Gastrocnemius medialis (tissue), 4 donors: ENCODE data around the gene NRG3. TPM values are rescaled to one million over a fixed set of nuclear protein-coding genes. Genes with fewer than 3 reads are reported as not detected.

Experiments
- ATAC-seq, 2 donors: fragments of 150-250 bp; one replicate each; pipeline ENCODE4 v1.9.1; 2016
- DNase-seq, 2 donors: peaks; one replicate each; pipeline ENCODE4 v3.0.0-alpha.2; 2019
- H3K27ac ChIP-seq, 4 donors: fragments of 200-600 bp; sonication (generic); 1 replicate in 1 of 4; 2 replicates in 3 of 4; pipeline ENCODE4 v1.5.1; 2016 to 2018; ENCODE audit warnings: mild to moderate bottlenecking in 2 of 4, moderate library complexity in 1 of 4
- H3K27me3 ChIP-seq, 3 donors: fragments of 200-600 bp; sonication (generic) in 2 of 3; 1 replicate in 1 of 3; 2 replicates in 2 of 3; pipeline versions ENCODE4 v1.5.1 to v1.6.0; 2016 to 2019; ENCODE audit warnings: mild to moderate bottlenecking in 1 of 3, moderate library complexity in 1 of 3
- H3K36me3 ChIP-seq, 2 donors: fragments of 200-600 bp; sonication (generic) in 1 of 2; one replicate each; pipeline ENCODE4 v1.5.1; 2017 to 2018
- H3K4me1 ChIP-seq, 2 donors: fragments of 200-600 bp; sonication (generic) in 1 of 2; one replicate each; pipeline ENCODE4 v1.5.1; 2016 to 2017; ENCODE audit warnings: mild to moderate bottlenecking in 2 of 2
- H3K4me3 ChIP-seq, 4 donors: fragments of 200-600 bp; sonication (generic) in 3 of 4; 1 replicate in 1 of 4; 2 replicates in 3 of 4; pipeline ENCODE4 v1.5.1; 2016 to 2019; ENCODE audit warnings: mild to moderate bottlenecking in 2 of 4
- H3K9me3 ChIP-seq, 3 donors: fragments of 200-600 bp; sonication (generic) in 2 of 3; 1 replicate in 1 of 3; 2 replicates in 2 of 3; pipeline ENCODE4 v1.5.1; 2016 to 2019
- POLR2A ChIP-seq, 2 donors: fragments of 450-650 bp; IDR thresholded peaks; one replicate each; pipeline ENCODE4 v1.6.1; 2017; ENCODE audit warnings: antibody characterized with exemption in 2 of 2, mild to moderate bottlenecking in 2 of 2, moderate library complexity in 2 of 2
- in situ Hi-C, 4 donors: fragments of 200-750 bp; cut with MboI; loops; one replicate each; pipeline versions ENCODE4 v1.15.0 to v1.8.0; 2017; ENCODE audit warnings: low sequenced_read_pairs in 4 of 4
- intact Hi-C: fragments of 100-400 bp; cut with DNase I; formaldehyde crosslinking; loops from one replicate; pipeline ENCODE4 v1.15.1; 2023; ENCODE audit warnings: low total_unique reads
- total RNA-seq, 4 donors: library from RNA; depleted of rRNA; stranded (reverse); fragments of >200 nt; gene quantifications; one replicate each; pipeline versions ENCODE4 v1.1.0 to v1.2.3, GENCODE V29; 2016
- TF ChIP-seq, protein P1 (sequence below), 5 experiments: fragments of 450-650 bp in 3 of 5; fragments of 200-600 bp in 2 of 5; sonication (generic) in 2 of 5; IDR thresholded peaks in 4 of 5; conservative IDR thresholded peaks in 1 of 5; 1 replicate in 4 of 5; 2 replicates in 1 of 5; pipeline ENCODE4 v1.5.1; 2016 to 2019; ENCODE audit warnings: antibody characterized with exemption in 5 of 5, mild to moderate bottlenecking in 3 of 5, moderate library complexity in 3 of 5

NRG3 gene
- total RNA-seq, 4 donors from 2014 or later = not detected

DNA sequence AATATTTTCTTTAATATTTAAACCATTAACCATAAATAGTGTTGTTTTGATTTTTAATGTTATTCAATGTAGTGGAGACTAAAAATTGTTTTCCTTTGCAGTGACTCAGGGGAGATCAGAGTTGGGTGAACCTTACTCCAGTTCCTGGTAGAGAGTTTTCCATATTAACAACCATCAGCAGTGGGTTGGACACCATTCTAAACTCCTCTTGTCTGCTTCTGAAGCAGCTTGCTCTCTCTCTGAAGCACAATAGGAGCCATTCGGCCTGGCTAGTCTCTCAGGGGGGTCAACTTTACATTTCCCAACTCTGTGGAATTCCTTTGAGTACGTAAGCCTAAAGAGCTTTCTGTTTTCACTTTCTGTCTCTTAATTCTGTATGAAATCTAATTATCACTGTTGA, 9.4 kb upstream of the NRG3 start:
- ATAC-seq = no peak
- TF ChIP-seq, protein P1, sequence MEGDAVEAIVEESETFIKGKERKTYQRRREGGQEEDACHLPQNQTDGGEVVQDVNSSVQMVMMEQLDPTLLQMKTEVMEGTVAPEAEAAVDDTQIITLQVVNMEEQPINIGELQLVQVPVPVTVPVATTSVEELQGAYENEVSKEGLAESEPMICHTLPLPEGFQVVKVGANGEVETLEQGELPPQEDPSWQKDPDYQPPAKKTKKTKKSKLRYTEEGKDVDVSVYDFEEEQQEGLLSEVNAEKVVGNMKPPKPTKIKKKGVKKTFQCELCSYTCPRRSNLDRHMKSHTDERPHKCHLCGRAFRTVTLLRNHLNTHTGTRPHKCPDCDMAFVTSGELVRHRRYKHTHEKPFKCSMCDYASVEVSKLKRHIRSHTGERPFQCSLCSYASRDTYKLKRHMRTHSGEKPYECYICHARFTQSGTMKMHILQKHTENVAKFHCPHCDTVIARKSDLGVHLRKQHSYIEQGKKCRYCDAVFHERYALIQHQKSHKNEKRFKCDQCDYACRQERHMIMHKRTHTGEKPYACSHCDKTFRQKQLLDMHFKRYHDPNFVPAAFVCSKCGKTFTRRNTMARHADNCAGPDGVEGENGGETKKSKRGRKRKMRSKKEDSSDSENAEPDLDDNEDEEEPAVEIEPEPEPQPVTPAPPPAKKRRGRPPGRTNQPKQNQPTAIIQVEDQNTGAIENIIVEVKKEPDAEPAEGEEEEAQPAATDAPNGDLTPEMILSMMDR (IDR thresholded peaks at IDR 0.05 in 4 of 5, conservative IDR thresholded peaks at IDR 0.05 in 1 of 5) = no peak
- TF ChIP-seq POLR2A (IDR thresholded peaks at IDR 0.05) = no peak
- intact Hi-C loops (no loop called here), in situ Hi-C loops (no loop called here)
- H3K27me3 ChIP-seq = no peaks in the 10 kb centered on the region
- no peak for DNase-seq
- no peaks in the 10 kb centered on the region for H3K4me1 ChIP-seq
- no peaks in the 10 kb centered on the region for H3K36me3 ChIP-seq
- no peak overlapping the region for H3K27ac ChIP-seq
- H3K4me3 ChIP-seq = no peak overlapping the region
- H3K9me3 ChIP-seq = no peaks in the 10 kb centered on the region

DNA sequence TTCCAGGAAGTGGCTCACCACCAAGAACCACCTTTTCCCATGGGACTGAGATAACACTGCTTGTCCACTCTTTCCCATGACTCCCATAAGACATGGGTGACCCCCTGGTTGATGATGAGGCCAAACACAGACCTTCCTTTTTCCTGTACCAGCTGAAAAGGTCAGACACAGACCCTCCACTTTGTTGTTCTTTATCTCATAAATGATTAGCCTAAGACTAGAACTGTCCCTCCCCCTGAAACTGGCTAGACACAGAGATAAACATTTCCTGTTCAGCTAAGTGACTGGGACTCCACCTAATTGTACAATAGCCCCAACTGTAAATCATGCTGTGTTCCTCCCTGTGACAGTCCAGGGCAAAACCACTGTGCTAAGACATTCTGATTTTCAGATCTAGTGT, 8.2 kb upstream of the NRG3 start:
- no peak overlapping the region for H3K4me3 ChIP-seq
- ATAC-seq = no peak
- DNase-seq = no peak

DNA sequence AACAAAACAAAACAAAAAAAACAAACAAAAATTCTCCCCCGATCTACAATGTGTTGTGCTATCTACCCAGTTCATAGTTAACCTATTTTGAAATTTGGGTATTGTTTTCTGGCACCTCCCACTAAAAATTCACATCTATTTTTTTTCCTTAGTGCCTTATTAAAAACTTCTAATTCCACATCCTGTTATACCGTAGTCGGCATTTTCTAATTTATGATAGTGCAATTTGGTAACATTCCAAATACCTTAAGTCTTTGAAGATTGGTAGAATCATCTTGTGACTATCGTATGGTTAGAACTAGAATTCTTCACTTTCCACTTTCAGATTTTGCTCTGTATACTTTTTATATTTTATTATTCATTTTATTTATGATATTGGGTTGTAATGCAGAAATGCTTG, 4.5 kb upstream of the NRG3 start:
- intact Hi-C loops (no loop called here), in situ Hi-C loops (no loop called here)
- DNase-seq (no peak), ATAC-seq (no peak)
- no peak overlapping the region for H3K27ac ChIP-seq
- H3K9me3 ChIP-seq = no peaks in the 10 kb centered on the region
- no peaks in the 10 kb centered on the region for H3K4me1 ChIP-seq
- no peaks in the 10 kb centered on the region for H3K36me3 ChIP-seq
- peaks cover 10 to 25% (median 18%) of the 10 kb centered on the region in 3 donors for H3K27me3 ChIP-seq
- no peak overlapping the region for H3K4me3 ChIP-seq
- TF ChIP-seq POLR2A (IDR thresholded peaks at IDR 0.05) = no peak
- TF ChIP-seq, protein P1 (IDR thresholded peaks at IDR 0.05 in 4 of 5, conservative IDR thresholded peaks at IDR 0.05 in 1 of 5) = no peak

More for the DNA sequence above, 8.2 kb upstream of the NRG3 start:
- no peak overlapping the region for H3K27ac ChIP-seq
- intact Hi-C loops (no loop called here), in situ Hi-C loops (no loop called here)
- no peaks in the 10 kb centered on the region for H3K4me1 ChIP-seq
- H3K9me3 ChIP-seq = no peaks in the 10 kb centered on the region
- H3K27me3 ChIP-seq = peaks cover 0 to 9% (median 0%) of the 10 kb centered on the region in 3 donors
- no peaks in the 10 kb centered on the region for H3K36me3 ChIP-seq
- TF ChIP-seq, protein P1 (IDR thresholded peaks at IDR 0.05 in 4 of 5, conservative IDR thresholded peaks at IDR 0.05 in 1 of 5) = no peak
- no peak for TF ChIP-seq POLR2A (IDR thresholded peaks at IDR 0.05)

- Histone ChIP-seq H3K27me3 (peaks cover 20 to 36% (median 29%) of the 10 kb centered on the region in 3 donors), H3K4me1 (no peaks in the 10 kb centered on the region), H3K36me3 (no peaks in the 10 kb centered on the region), H3K27ac (no peak overlapping the region), H3K9me3 (no peaks in the 10 kb centered on the region), H3K4me3 (no peak overlapping the region)
- no peak for DNase-seq
- in situ Hi-C loops = no loop called here
- ATAC-seq = no peak
- TF ChIP-seq, protein P1 (IDR thresholded peaks at IDR 0.05 in 4 of 5, conservative IDR thresholded peaks at IDR 0.05 in 1 of 5) = no peak
- no peak for TF ChIP-seq POLR2A (IDR thresholded peaks at IDR 0.05)
- intact Hi-C loops = no loop called here
Observed at GRCh38 chr10:81871558-81871957, 3.4 kb upstream of the NRG3 start.

- no peak for ATAC-seq
- Histone ChIP-seq H3K27me3 (peaks cover 28 to 44% (median 35%) of the 10 kb centered on the region in 3 donors), H3K27ac (no peak overlapping the region), H3K9me3 (no peaks in the 10 kb centered on the region), H3K4me3 (no peak overlapping the region), H3K36me3 (no peaks in the 10 kb centered on the region), H3K4me1 (no peaks in the 10 kb centered on the region)
- TF ChIP-seq POLR2A (IDR thresholded peaks at IDR 0.05) = no peak
- TF ChIP-seq, protein P1 (IDR thresholded peaks at IDR 0.05 in 4 of 5, conservative IDR thresholded peaks at IDR 0.05 in 1 of 5) = no peak
- DNase-seq = no peak
- in situ Hi-C loops (no loop called here), intact Hi-C loops (no loop called here)
Observed at GRCh38 chr10:81872206-81872862, 2.7 kb upstream of the NRG3 start.
